Measurements from ENCODE around the gene PMM1. TPM values are rescaled to one million over a fixed set of nuclear protein-coding genes. Genes with fewer than 3 reads are reported as not detected.

The PMM1 gene
- total RNA-seq, 1 experiment from 2014 or later, result 10.3 TPM

- no peak for DNase-seq
- Histone ChIP-seq H3K27me3 (no peaks in the 10 kb centered on the region), H3K4me1 (peaks cover 6% of the 10 kb centered on the region; the same call in 1 of the 2 replicates), H3K9me3 (replicated peaks) (no peaks in the 10 kb centered on the region), H3K36me3 (peaks cover 38% of the 10 kb centered on the region), H3K4me3 (no peak overlapping the region), H3K27ac (no peak overlapping the region)
Observed at GRCh38 chr22:41528132-41528766, 61.4 kb downstream of the PMM1 start.

Other genes starting within 250 kb of the PMM1 start
- gene TEF, start 207.9 kb downstream of the PMM1 start, total RNA-seq (2014; rRNA removed; shearing (Covaris generic)), result 6.0 and 7.4 TPM in 2 replicates
- gene TOB2, start 143.0 kb downstream of the PMM1 start, total RNA-seq (2014; rRNA removed; shearing (Covaris generic)), result 18.2 and 19.5 TPM in 2 replicates
- gene PHF5A, start 121.1 kb downstream of the PMM1 start, total RNA-seq (2014; rRNA removed; shearing (Covaris generic)), result 98.8 and 106 TPM in 2 replicates
- gene ACO2, start 120.7 kb downstream of the PMM1 start, total RNA-seq (2014; rRNA removed; shearing (Covaris generic)), result 50.5 and 51.8 TPM in 2 replicates
- 12.9 and 14.7 TPM in 2 replicates for gene POLR3H, start 45.4 kb downstream of the PMM1 start, total RNA-seq (2014; rRNA removed; shearing (Covaris generic))
- 3.1 and 3.7 TPM in 2 replicates for gene CSDC2, start 28.8 kb downstream of the PMM1 start, total RNA-seq (2014; rRNA removed; shearing (Covaris generic))
- gene DESI1, start 31.2 kb upstream of the PMM1 start, total RNA-seq (2014; rRNA removed; shearing (Covaris generic)), result 21.4 and 22.1 TPM in 2 replicates
- gene XRCC6, start 31.5 kb upstream of the PMM1 start, total RNA-seq (2014; rRNA removed; shearing (Covaris generic)), result 528 and 532 TPM in 2 replicates
- 133 and 136 TPM in 2 replicates for gene SNU13, start 99.0 kb upstream of the PMM1 start, total RNA-seq (2014; rRNA removed; shearing (Covaris generic))
- gene MEI1, start 109.7 kb upstream of the PMM1 start, total RNA-seq (2014; rRNA removed; shearing (Covaris generic)), result not detected in 2 replicates
- 19.8 and 21.2 TPM in 2 replicates for gene CCDC134, start 210.8 kb upstream of the PMM1 start, total RNA-seq (2014; rRNA removed; shearing (Covaris generic))
- 100 and 103 TPM in 2 replicates for gene SREBF2, start 243.3 kb upstream of the PMM1 start, total RNA-seq (2014; rRNA removed; shearing (Covaris generic))